Kidney (tissue), 14 donors: ENCODE results near the gene TRPM3. TPM values are rescaled to one million over a fixed set of nuclear protein-coding genes. Genes with fewer than 3 reads are reported as not detected.

Experiments
- DNase-seq, 5 donors: peaks; one replicate each; pipeline ENCODE4 v3.0.0-alpha.2; 2013 to 2020
- FAIRE-seq: peaks from 2 replicates; lab custom pipeline; 2012; peaks lifted over from hg19 to GRCh38; lab: Jason Lieb, UNC
- H3K27ac ChIP-seq, 2 donors: one replicate each; pipeline ENCODE4 v1.7.0; 2013; ENCODE audit warnings: low read depth in 2 of 2, low read length in 2 of 2, inconsistent platforms in 1 of 2
- H3K27me3 ChIP-seq: one replicate; pipeline ENCODE4 v1.7.1; 2013; ENCODE audit warnings: low read length, inconsistent platforms; ENCODE audit not compliant: control insufficient read depth, insufficient read depth
- H3K36me3 ChIP-seq, 3 donors: one replicate each; pipeline versions ENCODE4 v1.7.0 to v1.7.1; 2013; ENCODE audit warnings: low read length in 3 of 3, control low read depth in 1 of 3, inconsistent platforms in 1 of 3; ENCODE audit not compliant: insufficient read depth in 3 of 3, control insufficient read depth in 2 of 3
- H3K4me1 ChIP-seq, 3 donors: one replicate each; pipeline versions ENCODE4 v1.7.0 to v1.7.1; 2013; ENCODE audit warnings: low read length in 3 of 3, inconsistent platforms in 1 of 3, low read depth in 1 of 3; ENCODE audit not compliant: control insufficient read depth in 2 of 3, insufficient read depth in 2 of 3
- H3K4me3 ChIP-seq, 3 donors: one replicate each; pipeline versions ENCODE4 v1.7.0 to v1.8.1; 2013; ENCODE audit warnings: low read length in 3 of 3, control low read depth in 1 of 3, inconsistent platforms in 1 of 3
- H3K9ac ChIP-seq, 3 donors: one replicate each; pipeline versions ENCODE4 v1.7.0 to v1.7.1; 2013; ENCODE audit warnings: low read length in 3 of 3, control low read depth in 1 of 3, inconsistent platforms in 1 of 3
- H3K9me3 ChIP-seq, 3 donors: one replicate each; pipeline versions ENCODE4 v1.7.0 to v1.7.1; 2013; ENCODE audit warnings: low read length in 3 of 3, control low read depth in 1 of 3, inconsistent platforms in 1 of 3; ENCODE audit not compliant: control insufficient read depth in 2 of 3, insufficient read depth in 1 of 3
- intact Hi-C: fragments of 100-400 bp; cut with DNase I; formaldehyde crosslinking; loops from one replicate; pipeline ENCODE4 v1.11.1; 2022
- polyA plus RNA-seq: library from polyadenylated mRNA; stranded (reverse); fragments of 350-450 nt; fragmentation: Illumina TruSeq; extraction: RNeasy Lipid Tissue Mini Kit (QIAGEN cat#74804); gene quantifications from one replicate; pipeline ENCODE4 v1.2.3, GENCODE V29; 2014; ENCODE audit warnings: low read depth, low replicate concordance; ENCODE audit not compliant: insufficient read depth
- total RNA-seq: library from RNA; stranded (reverse); fragmentation: NEBNext Ultra II Directional; extraction: Animal tissue kit (Norgen Biotek cat#: 25700); gene quantifications from one replicate; pipeline ENCODE4 v1.2.1, GENCODE V29; 2021
- TF ChIP-seq, protein P1 (sequence below): IDR thresholded peaks from 3 replicates; pipeline ENCODE4 v1.5.1; 2012; ENCODE audit warnings: mild to moderate bottlenecking, moderate library complexity, borderline replicate concordance; ENCODE audit not compliant: insufficient read depth; ENCODE audit errors: extremely low read depth
- donor health status: control.
- donor health status: control.
- donor health status: control.
- donor health status: control.
- donor health status: control.
- donor health status: DM: yes; HTN: yes; CAD: no.
- donor health status: Normal renal cell carcinoma (clear cell type).

The TRPM3 gene
- total and polyA plus RNA-seq, 2 donors from 2014 or later = 8.8 to 11.4 TPM

DNA sequence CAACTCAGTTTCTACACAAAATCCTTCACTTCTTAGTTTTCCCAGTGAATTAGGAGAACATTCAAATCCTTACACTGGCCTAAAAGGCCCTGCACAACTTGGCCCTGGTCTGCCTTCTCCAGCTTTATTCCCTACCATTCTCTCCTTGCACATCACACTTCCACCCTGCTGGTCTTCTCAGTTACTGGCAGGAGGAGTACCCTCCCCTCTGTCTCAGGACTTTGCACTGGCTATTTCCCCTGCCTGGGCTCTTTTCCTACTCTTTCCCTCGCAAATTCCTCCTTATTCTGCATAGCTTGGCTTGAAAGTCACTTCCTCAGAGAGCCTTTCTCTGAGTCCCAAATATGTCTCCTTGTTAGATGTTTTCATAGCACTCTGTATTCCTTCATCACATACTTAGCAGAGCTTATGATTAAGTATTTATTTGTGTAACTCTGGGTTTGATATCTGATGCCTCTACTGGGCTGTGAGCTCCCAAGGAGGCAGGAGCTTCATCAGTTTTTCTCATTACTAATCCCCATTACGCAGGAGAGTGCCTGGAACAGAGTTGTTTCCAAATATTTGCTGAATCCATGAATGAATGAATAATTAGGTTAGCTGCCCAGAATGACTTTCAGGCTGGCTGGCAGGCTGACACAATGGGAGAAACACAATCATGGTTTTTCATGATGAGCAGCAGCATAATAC is 547.1 kb downstream of the TRPM3 start:
- Histone ChIP-seq H3K4me3 (no peak overlapping the region), H3K4me1 (peaks cover 0 to 21% (median 12%) of the 10 kb centered on the region in 3 donors), H3K27ac (peak overlapping the region; percentile 39 to 70), H3K27me3 (no peaks in the 10 kb centered on the region), H3K9me3 (no peaks in the 10 kb centered on the region), H3K36me3 (no peaks in the 10 kb centered on the region), H3K9ac (no peak overlapping the region)
- TF ChIP-seq, protein P1, sequence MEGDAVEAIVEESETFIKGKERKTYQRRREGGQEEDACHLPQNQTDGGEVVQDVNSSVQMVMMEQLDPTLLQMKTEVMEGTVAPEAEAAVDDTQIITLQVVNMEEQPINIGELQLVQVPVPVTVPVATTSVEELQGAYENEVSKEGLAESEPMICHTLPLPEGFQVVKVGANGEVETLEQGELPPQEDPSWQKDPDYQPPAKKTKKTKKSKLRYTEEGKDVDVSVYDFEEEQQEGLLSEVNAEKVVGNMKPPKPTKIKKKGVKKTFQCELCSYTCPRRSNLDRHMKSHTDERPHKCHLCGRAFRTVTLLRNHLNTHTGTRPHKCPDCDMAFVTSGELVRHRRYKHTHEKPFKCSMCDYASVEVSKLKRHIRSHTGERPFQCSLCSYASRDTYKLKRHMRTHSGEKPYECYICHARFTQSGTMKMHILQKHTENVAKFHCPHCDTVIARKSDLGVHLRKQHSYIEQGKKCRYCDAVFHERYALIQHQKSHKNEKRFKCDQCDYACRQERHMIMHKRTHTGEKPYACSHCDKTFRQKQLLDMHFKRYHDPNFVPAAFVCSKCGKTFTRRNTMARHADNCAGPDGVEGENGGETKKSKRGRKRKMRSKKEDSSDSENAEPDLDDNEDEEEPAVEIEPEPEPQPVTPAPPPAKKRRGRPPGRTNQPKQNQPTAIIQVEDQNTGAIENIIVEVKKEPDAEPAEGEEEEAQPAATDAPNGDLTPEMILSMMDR = no peak
- no peak for FAIRE-seq
- DNase-seq = no peak
- intact Hi-C loops = no loop called here

GRCh38 chr9:70573308-70573707 is 548.1 kb downstream of the TRPM3 start:
- Histone ChIP-seq H3K4me1 (peaks cover 0 to 21% (median 12%) of the 10 kb centered on the region in 3 donors), H3K9me3 (no peaks in the 10 kb centered on the region), H3K27ac (peak overlapping the region in 1 of 2 donors; percentile 23), H3K36me3 (no peaks in the 10 kb centered on the region), H3K27me3 (no peaks in the 10 kb centered on the region), H3K9ac (no peak overlapping the region), H3K4me3 (no peak overlapping the region)
- FAIRE-seq (no peak), DNase-seq (no peak)
- intact Hi-C loops = no loop called here
- TF ChIP-seq, protein P1 = no peak

GRCh38 chr9:70571258-70571657 is 550.2 kb downstream of the TRPM3 start:
- DNase-seq (no peak), FAIRE-seq (no peak)
- H3K9me3 ChIP-seq = no peaks in the 10 kb centered on the region
- H3K27me3 ChIP-seq = no peaks in the 10 kb centered on the region
- intact Hi-C loops = no loop called here
- H3K9ac ChIP-seq = no peak overlapping the region
- no peaks in the 10 kb centered on the region for H3K36me3 ChIP-seq
- TF ChIP-seq, protein P1 = no peak
- H3K4me1 ChIP-seq = peaks cover 0 to 13% (median 6%) of the 10 kb centered on the region in 3 donors
- no peak overlapping the region for H3K4me3 ChIP-seq
- H3K27ac ChIP-seq = peak overlapping the region in 1 of 2 donors; percentile 64

DNA sequence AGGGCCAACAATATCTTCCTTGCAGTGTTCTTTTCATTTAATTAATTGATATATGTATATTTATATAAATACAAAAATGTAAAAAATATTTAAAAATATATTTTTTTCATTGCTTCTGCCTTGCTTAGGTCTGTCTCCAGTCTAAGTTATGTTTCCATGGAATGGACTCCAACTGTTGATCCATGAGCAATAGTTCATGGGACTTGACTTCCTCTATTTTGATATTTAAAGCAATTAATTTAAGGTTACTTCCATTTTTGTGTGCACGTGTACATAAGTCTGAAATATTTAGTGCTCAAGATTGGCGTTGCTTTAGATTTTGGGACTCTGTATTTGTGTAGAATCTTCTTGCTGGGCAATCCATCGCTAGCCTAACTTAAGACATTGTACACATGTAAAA is 551.6 kb downstream of the TRPM3 start:
- H3K27ac ChIP-seq = no peak overlapping the region
- peaks cover 0 to 2% (median 0%) of the 10 kb centered on the region in 3 donors for H3K36me3 ChIP-seq
- H3K4me1 ChIP-seq = peaks cover 0 to 12% (median 6%) of the 10 kb centered on the region in 3 donors
- DNase-seq = no peak
- FAIRE-seq = no peak
- TF ChIP-seq, protein P1 = no peak
- H3K4me3 ChIP-seq = no peak overlapping the region
- intact Hi-C loops = no loop called here
- H3K27me3 ChIP-seq = no peaks in the 10 kb centered on the region
- H3K9ac ChIP-seq = no peak overlapping the region
- no peaks in the 10 kb centered on the region for H3K9me3 ChIP-seq
